Kidney capillary endothelial cell (primary cell): ENCODE measurements around the gene MAEA.

Experiments
- DNase-seq: peaks from one replicate; pipeline ENCODE4 v3.0.0-alpha.2; 2018; ENCODE audit warnings: low spot score

The MAEA gene

DNA sequence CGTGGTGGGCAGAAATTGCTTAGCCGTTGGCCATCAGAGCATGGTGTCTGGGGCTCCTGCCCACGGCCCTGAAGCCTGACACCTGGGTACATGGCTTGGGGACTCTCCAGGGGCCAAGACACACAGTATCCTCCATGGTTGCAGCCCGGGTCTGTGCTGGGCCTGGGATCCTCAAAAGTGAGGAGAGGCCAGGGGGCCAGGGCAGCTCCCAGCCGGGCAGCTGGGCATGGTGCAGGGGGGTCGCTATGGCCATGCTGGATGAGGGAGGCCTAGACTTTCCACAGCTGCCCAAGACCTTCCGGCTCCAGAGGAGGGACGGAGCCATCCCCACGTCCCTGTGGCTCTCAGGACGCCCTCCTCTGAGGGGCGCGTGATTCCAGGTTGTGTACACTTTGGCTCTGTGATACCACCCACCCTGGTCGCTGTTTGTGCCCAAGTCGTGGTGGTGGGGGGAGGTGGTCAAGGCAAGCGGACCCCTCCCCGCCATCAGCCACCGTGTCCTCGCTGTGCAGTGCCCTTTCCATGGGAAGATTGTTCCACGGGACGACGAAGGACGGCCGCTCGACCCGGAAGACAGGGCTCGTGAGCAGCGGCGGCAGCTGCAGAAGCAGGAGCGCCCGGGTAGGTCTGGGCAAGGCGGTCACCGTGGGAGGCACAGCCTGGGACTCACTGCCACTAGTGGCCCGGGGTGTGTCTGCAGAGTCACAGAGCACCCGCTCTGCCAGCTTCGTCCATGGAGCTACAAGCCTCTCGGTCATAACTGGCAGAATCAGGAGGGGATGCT is 90.9 kb downstream of the MAEA start:
- no peak for DNase-seq

DNA sequence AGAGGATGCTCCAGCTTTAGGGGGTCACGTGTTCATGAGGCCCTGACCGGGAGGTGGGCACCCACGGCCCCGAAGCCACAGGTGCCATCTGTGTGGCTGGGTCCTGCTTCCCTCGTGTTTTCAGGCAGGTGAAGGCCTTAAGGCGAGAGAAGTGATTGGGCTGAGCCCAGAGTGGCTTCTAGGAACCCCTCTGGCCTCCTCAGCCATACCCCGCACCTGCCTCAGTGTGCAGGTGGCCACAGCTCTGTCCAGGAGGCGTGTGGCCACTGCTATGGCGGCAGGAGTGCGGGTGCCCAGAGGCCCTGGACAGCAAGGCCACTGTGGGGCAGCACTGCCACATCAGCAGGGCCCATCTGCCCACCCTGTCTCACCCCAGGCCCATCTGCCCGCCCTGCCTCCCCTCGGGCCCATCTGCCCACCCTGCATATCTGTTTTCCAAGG is 91.5 kb downstream of the MAEA start:
- DNase-seq, result no peak

DNA sequence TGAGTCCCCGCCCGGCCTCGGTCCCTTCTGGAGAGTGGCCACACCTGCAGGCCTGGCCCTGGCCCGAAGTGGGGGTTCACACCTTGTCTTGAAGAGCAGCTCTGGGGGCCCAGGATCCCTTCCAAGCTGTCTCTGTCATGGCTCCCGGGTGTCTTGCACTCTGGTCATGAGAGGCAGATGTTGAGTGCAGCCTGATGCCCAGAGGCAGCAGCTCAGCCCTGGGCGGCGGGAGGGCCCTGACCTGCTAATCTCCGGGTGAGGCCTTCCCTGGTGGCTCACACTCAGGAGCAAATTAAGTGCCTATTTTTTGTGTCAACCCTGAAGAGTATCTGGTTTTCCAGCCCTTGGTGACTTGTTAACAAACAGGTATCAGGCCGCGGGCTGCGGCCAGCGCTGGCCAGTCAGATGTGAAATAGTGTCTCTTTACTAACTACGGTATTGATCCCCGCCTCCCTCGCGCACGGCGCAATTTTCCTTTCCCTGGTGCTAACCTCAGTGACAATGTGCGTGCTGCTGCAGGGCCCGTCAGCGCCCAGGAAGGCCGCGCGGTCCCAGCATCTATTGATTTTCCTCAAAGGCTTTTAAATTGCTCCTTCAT is 92.4 kb downstream of the MAEA start:
- DNase-seq, result no peak

DNA sequence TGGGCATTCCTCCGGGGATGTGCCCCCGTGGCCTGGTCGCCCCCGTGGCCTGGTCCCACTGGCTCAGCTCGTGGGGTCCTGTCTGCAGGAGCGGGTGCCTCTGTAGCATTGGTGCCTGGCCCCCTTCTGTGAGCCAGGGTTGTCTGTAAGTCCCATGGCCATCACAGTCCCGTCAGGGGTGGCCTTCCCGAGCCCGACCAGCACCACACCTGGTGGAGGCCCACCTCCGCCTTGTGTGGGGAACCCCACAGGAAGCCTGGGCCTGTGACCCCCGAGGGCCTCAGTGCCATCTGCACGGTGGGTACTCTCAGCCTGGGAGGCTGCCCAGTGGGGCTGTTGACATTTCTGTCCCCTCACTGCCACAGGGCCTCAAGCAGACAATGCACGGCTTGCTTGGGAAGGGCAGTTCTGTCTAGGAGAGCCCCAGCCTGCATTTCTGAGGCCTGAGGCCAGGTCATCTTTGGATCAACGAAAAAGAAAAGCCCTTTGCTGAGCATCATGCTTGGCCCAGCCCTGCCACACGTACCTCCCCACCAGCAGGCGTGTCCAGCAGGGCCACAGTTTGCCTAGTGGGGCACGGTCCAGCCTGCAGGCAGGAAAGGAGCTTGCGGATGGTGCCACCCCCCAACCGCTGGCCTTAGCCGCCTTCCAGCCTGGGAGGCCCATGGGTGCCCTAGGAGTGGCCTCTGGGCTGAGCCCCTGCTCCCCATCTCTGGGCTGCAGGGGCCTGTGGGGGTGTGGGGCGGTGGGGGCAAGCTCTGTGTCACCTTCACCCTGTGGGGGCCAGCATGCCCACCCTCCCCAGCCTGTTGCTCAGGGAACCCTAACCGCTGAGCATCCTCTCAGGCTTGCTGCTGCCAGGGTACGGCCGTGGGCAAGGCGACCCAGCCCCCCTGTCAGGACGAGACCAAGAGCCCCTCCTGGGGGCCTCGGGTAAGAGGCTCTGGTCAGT is 93.4 kb downstream of the MAEA start:
- DNase-seq, result no peak

DNA sequence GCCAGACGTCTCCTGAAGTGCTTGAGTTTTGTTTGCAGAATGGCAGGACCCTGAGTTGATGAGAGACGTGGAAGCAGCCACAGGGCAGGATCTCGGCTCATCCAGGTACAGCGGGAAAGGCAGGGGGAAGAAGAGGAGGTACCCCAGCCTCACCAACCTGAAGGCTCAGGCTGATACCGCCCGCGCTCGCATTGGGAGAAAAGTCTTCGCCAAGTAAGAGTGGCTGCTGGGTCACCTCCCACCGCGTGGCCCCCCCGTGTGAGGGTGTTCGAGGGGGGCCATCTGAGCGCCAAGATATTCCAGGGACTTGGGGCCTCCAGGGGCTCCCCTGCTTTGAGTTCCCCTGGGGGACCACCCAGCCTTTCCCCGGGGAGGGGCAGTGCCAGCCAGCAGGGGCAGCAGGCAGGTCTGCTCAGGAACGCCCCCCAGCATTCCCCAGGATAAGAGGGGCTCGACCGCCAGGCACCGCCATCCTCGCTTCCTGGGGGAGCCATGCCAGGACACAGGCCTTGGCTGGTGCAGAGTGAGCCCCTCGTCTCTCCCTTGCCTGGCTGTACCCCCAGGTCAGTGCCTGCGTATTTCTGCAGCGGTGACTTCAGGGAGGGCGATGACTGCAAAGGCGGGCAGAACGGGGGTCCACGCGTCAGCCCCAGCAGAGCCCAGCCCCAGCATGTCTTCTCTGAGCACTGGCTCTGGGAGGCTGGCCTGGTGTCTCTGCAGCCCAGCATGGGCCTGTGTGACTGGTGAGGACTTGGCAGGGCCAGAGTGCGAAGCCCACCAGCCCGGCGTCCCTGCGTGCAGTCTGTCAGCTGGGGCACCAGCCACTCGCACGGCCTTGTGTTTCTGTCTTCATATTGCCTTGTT is 94.3 kb downstream of the MAEA start:
- no peak for DNase-seq

DNA sequence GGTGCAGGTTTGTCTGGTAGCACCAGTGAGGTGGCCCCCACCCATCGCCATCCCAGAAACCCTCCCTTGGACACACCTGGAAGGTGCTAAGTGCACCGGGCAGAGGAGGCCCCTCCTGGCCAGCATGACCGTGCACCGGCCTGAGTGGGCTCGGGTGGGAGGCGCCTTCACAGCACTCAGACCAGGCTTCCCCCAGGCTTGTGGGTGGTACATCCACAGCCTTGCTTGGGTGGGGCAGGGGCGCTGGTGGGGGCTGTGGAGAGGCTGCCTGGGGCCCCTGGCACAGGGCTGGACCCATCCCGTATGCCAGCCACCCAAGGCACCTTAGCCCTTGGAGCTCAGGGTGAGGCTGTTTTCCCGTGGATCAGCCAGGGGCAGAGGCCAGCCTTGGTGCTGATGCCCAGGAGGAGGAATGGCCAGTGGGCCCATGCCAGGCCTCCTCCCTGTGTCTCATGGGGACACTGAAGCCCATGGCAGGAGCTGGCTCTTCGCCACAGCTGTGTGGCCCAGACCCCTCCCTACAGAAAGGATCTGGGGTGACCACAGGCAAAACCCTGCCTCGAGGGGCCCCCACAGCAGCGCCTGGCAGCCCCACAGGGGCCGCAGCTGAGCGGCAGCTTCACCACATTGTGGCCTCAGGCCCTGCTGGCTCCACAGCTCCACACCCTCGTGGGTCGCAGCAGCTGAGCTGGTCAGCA is 95.1 kb downstream of the MAEA start:
- no peak for DNase-seq

DNA sequence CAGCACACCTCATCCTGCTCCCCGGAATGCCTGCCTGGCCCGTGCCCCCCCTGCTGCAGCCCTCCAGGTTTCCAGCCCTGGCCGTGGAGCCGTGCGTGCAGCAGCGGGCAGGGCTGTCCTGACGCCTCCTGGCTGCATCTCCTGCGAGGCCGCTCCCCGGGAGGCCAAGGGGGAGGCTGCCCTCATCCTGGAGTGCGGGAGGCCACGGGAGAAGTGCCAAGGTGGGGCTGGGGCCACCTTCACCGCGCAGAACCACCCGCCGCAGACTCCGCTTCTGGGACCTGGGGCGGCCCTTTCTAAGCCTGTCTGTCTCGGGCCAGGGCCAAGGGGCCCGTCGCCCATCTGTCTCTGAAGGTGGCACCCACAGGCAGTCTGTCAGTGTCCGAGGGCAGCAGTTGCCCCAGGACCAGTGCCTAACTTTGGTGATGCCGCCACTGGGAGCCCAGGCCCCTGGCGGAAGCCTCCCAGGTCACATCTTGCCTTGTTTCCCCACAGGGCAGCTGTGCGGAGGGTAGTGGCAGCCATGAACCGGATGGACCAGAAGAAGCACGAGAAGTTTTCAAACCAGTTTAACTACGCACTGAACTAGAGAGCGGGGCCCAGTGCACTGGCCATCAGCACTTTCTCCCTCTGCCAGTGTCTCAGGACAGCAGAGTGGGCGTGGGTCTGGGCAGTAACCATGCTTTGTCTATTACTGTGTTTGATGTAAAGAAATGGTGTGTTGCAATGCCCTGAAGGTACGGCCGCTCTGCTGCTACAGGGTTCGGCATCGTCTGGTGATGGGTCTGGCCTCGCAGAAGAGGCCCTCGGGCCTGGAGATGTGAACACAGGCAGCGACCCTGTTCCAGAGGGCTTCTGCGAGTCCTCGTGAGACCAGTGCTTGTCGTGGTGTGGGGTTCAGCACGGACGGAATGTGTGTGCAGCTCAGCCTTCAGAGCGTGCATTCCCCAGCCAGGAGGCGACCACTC is 96.0 kb downstream of the MAEA start:
- DNase-seq, result no peak
